Heart left ventricle (tissue), 16 donors: Measurements from ENCODE around the gene RBM33. TPM values are rescaled to one million over a fixed set of nuclear protein-coding genes. Genes with fewer than 3 reads are reported as not detected.
A peak's percentile ranks its signal among the peaks of the same experiment; 100 is the strongest.

Source experiments
- ATAC-seq, 4 donors: fragments of 200-7000 bp; cut with Tn5 transposase; one replicate each; pipeline ENCODE4 v1.9.1; 2020 to 2022; ENCODE audit warnings: moderate library complexity in 4 of 4, mild to moderate bottlenecking in 3 of 4, moderate number of reproducible peaks in 1 of 4
- DNase-seq, 5 donors: peaks; one replicate each; pipeline ENCODE4 v3.0.0-alpha.2; 2020
- H3K27ac ChIP-seq, 12 donors: fragments of 200-600 bp; sonication (generic) in 4 of 12; one replicate each; pipeline versions ENCODE4 v1.5.0 to v1.8.0; 2016 to 2022; ENCODE audit warnings: mild to moderate bottlenecking in 2 of 12
- H3K27me3 ChIP-seq, 9 donors: fragments of 200-600 bp; sonication (generic) in 2 of 9; one replicate each; pipeline versions ENCODE4 v1.5.1 to v1.8.0; 2016 to 2022; ENCODE audit warnings: mild to moderate bottlenecking in 3 of 9
- H3K36me3 ChIP-seq, 9 donors: fragments of 200-600 bp; sonication (generic) in 2 of 9; one replicate each; pipeline versions ENCODE4 v1.5.0 to v1.8.0; 2018 to 2022; ENCODE audit warnings: mild to moderate bottlenecking in 2 of 9
- H3K4me1 ChIP-seq, 12 donors: fragments of 200-600 bp; sonication (generic) in 4 of 12; one replicate each; pipeline versions ENCODE4 v1.5.0 to v1.8.0; 2016 to 2022; ENCODE audit warnings: mild to moderate bottlenecking in 3 of 12
- H3K4me3 ChIP-seq, 12 donors: fragments of 200-600 bp; sonication (generic) in 4 of 12; one replicate each; pipeline versions ENCODE4 v1.5.0 to v1.8.0; 2017 to 2022; ENCODE audit warnings: mild to moderate bottlenecking in 9 of 12, moderate library complexity in 4 of 12
- H3K9me3 ChIP-seq, 12 donors: fragments of 200-600 bp; sonication (generic) in 4 of 12; one replicate each; pipeline versions ENCODE4 v1.5.0 to v1.8.0; 2016 to 2022; ENCODE audit warnings: mild to moderate bottlenecking in 1 of 12
- CTCF ChIP-seq, 12 donors: fragments of 200-600 bp; sonication (generic) in 4 of 12; IDR thresholded peaks; one replicate each; pipeline versions ENCODE4 v1.5.0 to v1.8.0; 2018 to 2022; ENCODE audit warnings: antibody characterized with exemption in 12 of 12, mild to moderate bottlenecking in 5 of 12
- POLR2A ChIP-seq, 2 donors: fragments of 450-650 bp; IDR thresholded peaks; one replicate each; pipeline ENCODE4 v1.6.1; 2017; ENCODE audit warnings: antibody characterized with exemption in 2 of 2, mild to moderate bottlenecking in 2 of 2, moderate library complexity in 2 of 2
- WGBS, 4 donors: extraction: QIAGEN DNeasy Blood & Tissue Kit in 2 of 4; methylation state at CpG; one replicate each; pipeline versions ENCODE4 v1.1.5 to v1.1.7; 2013 to 2018; 5-methylcytosine and 5-hydroxymethylcytosine counted together
- intact Hi-C, 10 donors: fragments of 100-400 bp; cut with DNase I; formaldehyde crosslinking; loops; one replicate each; pipeline versions ENCODE4 v1.11.1 to v1.14.2; 2022
- polyA plus RNA-seq, 2 donors: library from polyadenylated mRNA; stranded (reverse); fragments of 200-250 nt; gene quantifications; one replicate each; pipeline ENCODE4 v1.2.3, GENCODE V29; 2013
- total RNA-seq, 9 donors: library from RNA; depleted of rRNA in 2 of 9; stranded (reverse); fragments of >200 nt in 2 of 9; fragmentation: NEBNext Ultra II Directional in 3 of 9; extraction: Animal tissue kit (Norgen Biotek cat#: 25700) in 3 of 9; gene quantifications; one replicate each; pipeline versions ENCODE4 v1.1.0 to v1.2.4, GENCODE V29; 2016 to 2023
- donor health status: ischemic (EF 13 %, LVEDD 7.1; RV severe dilation, severe dysfunction).
- donor health status: healthy with polysubstance abuse.
- donor health status: DM: no; HTN: yes; CAD: no.
- donor health status: DM: no; HTN: no; CAD: no.
- donor health status: ischemic (EF 25% LVEDD 6.9; RV normal size, moderate dysfunction).
- donor health status: ischemic (EF 25% LVEDD 5.7; RV mildly dilated, moderate dysfunction).
- donor health status: healthy.
- donor health status: DM: yes; HTN: yes; CAD: no.
- donor health status: ischemic (EF 35%, LVEDD 5.7; RV mildly dilated, moderate dysfunction).
- donor health status: nonischemic (EF 11% LVEDD 7.7; RV severe dilation, severe dysfunction).
- donor health status: DM: yes; HTN: yes; CAD: no.
- donor health status: PGD.
- donor health status: ischemic (EF 29% LVEDD 5.4; RV normal size, mild dysfunction).
- donor health status: nonischemic (EF 23%, LVEDD 6.1; RV moderate dilation, normal function).

The RBM33 gene
- total and polyA plus RNA-seq, 11 donors = 13.1 to 40.8 (median 30.2) TPM

GRCh38 chr7:155809332-155809946 lies 165.0 kb downstream of the RBM33 start:
- WGBS, 4 donors = 1 to 2% (median 1%) methylated on average over 32 to 43 of the region's 43 CpGs
- peak overlapping the region in 10 of 12 donors; percentile 5 to 41 (median 24) for H3K4me3 ChIP-seq
- H3K36me3 ChIP-seq = no peaks in the 10 kb centered on the region
- peaks cover 0 to 66% (median 32%) of the 10 kb centered on the region in 12 donors for H3K4me1 ChIP-seq
- intact Hi-C loops = loop anchor here in 5 of 10 donors (5.0 to 10.0 kb wide), 3 partner anchors 953 to 1005 kb away; no protein-coding TSS in a partner anchor
- TF ChIP-seq CTCF (IDR thresholded peaks at IDR 0.05) = no peak
- no peak for TF ChIP-seq POLR2A (IDR thresholded peaks at IDR 0.05)
- peaks cover 75 to 100% (median 96%) of the 10 kb centered on the region in 9 donors for H3K27me3 ChIP-seq
- DNase-seq (peak in 1 of 5 donors; percentile 5), ATAC-seq (no peak)
- no peaks in the 10 kb centered on the region for H3K9me3 ChIP-seq
- no peak overlapping the region for H3K27ac ChIP-seq

- peak overlapping the region in 2 of 12 donors; percentile 37 to 41 for H3K4me3 ChIP-seq
- no peaks in the 10 kb centered on the region for H3K36me3 ChIP-seq
- no peak for ATAC-seq
- peak in 2 of 5 donors; percentile 17 to 58 for DNase-seq
- TF ChIP-seq POLR2A (IDR thresholded peaks at IDR 0.05) = no peak
- no peak for TF ChIP-seq CTCF (IDR thresholded peaks at IDR 0.05)
- peaks cover 68 to 100% (median 93%) of the 10 kb centered on the region in 9 donors for H3K27me3 ChIP-seq
- 1% methylated on average over 15 to 69 of the region's 69 CpGs for WGBS, 4 donors
- no peaks in the 10 kb centered on the region for H3K9me3 ChIP-seq
- peaks cover 0 to 58% (median 27%) of the 10 kb centered on the region in 12 donors for H3K4me1 ChIP-seq
- intact Hi-C loops = loop anchor here in 7 of 10 donors (5.0 to 10.0 kb wide), 4 partner anchors 662 to 1005 kb away; no protein-coding TSS in a partner anchor
- H3K27ac ChIP-seq = no peak overlapping the region
These were observed 165.7 kb downstream of the RBM33 start for GRCh38 chr7:155809947-155810769.

- TF ChIP-seq POLR2A (IDR thresholded peaks at IDR 0.05) (no peak), CTCF (IDR thresholded peaks at IDR 0.05) (no peak)
- no peak overlapping the region for H3K27ac ChIP-seq
- 1 to 3% (median 1%) methylated on average over 21 of the region's 21 CpGs for WGBS, 4 donors
- no peak overlapping the region for H3K4me3 ChIP-seq
- no peaks in the 10 kb centered on the region for H3K9me3 ChIP-seq
- ATAC-seq = no peak
- intact Hi-C loops = loop anchor here in 3 of 10 donors (5.0 kb wide), 1 partner anchor 661 kb away; no protein-coding TSS in a partner anchor
- H3K27me3 ChIP-seq = peaks cover 62 to 100% (median 92%) of the 10 kb centered on the region in 9 donors
- DNase-seq = peak in 1 of 5 donors; percentile 9
- no peaks in the 10 kb centered on the region for H3K36me3 ChIP-seq
- H3K4me1 ChIP-seq = peaks cover 0 to 50% (median 19%) of the 10 kb centered on the region in 12 donors
These were observed 166.5 kb downstream of the RBM33 start for GRCh38 chr7:155810770-155811559.
